Stomach smooth muscle (tissue), 2 donors: ENCODE measurements around the gene COL27A1.
A peak's percentile ranks its signal among the peaks of the same experiment; 100 is the strongest.

ENCODE experiments used
- H3K27ac ChIP-seq: one replicate; pipeline ENCODE4 v1.7.0; 2013; ENCODE audit warnings: mild to moderate bottlenecking, low read length, inconsistent platforms
- H3K27me3 ChIP-seq, 2 donors: one replicate each; pipeline ENCODE4 v1.7.0; 2013; ENCODE audit warnings: low read length in 2 of 2; ENCODE audit not compliant: insufficient read depth in 2 of 2, control insufficient read depth in 1 of 2
- H3K36me3 ChIP-seq, 2 donors: one replicate each; pipeline ENCODE4 v1.7.0; 2013; ENCODE audit warnings: low read length in 2 of 2; ENCODE audit not compliant: control insufficient read depth in 2 of 2, insufficient read depth in 2 of 2
- H3K4me1 ChIP-seq: one replicate; pipeline ENCODE4 v1.7.0; 2013; ENCODE audit warnings: low read length; ENCODE audit not compliant: control insufficient read depth, insufficient read depth
- H3K4me3 ChIP-seq, 2 donors: one replicate each; pipeline ENCODE4 v1.7.0; 2013; ENCODE audit warnings: low read length in 2 of 2
- H3K9ac ChIP-seq, 2 donors: one replicate each; pipeline ENCODE4 v1.7.0; 2013; ENCODE audit warnings: low read length in 2 of 2, mild to moderate bottlenecking in 1 of 2
- H3K9me3 ChIP-seq, 2 donors: one replicate each; pipeline ENCODE4 v1.7.0; 2013; ENCODE audit warnings: low read length in 2 of 2; ENCODE audit not compliant: control insufficient read depth in 2 of 2
- donor health status: healthy.
- donor health status: Pancreatic carcinoma.

COL27A1 gene

GRCh38 chr9:114233491-114234185 lies 78.3 kb downstream of the COL27A1 start:
- H3K27ac ChIP-seq: peak overlapping the region; percentile 11
- H3K9ac ChIP-seq: peak overlapping the region in 1 of 2 donors; percentile 13

GRCh38 chr9:114235033-114235661 lies 79.8 kb downstream of the COL27A1 start:
- H3K27me3 ChIP-seq: no peaks in the 10 kb centered on the region
- H3K9ac ChIP-seq: no peak overlapping the region
- peaks cover 19% of the 10 kb centered on the region for H3K4me1 ChIP-seq
- no peak overlapping the region for H3K27ac ChIP-seq
- H3K9me3 ChIP-seq: no peaks in the 10 kb centered on the region
- peaks cover 0 to 2% of the 10 kb centered on the region in 2 donors for H3K36me3 ChIP-seq
- no peak overlapping the region for H3K4me3 ChIP-seq

More at GRCh38 chr9:114233491-114234185, 78.3 kb downstream of the COL27A1 start:
- H3K9me3 ChIP-seq: no peaks in the 10 kb centered on the region
- no peak overlapping the region for H3K4me3 ChIP-seq
- no peaks in the 10 kb centered on the region for H3K27me3 ChIP-seq
- peaks cover 27% of the 10 kb centered on the region for H3K4me1 ChIP-seq
- peaks cover 0 to 2% of the 10 kb centered on the region in 2 donors for H3K36me3 ChIP-seq

GRCh38 chr9:114236391-114237138 lies 81.2 kb downstream of the COL27A1 start:
- peaks cover under 1 to 2% of the 10 kb centered on the region in 2 donors for H3K36me3 ChIP-seq
- H3K9me3 ChIP-seq: no peaks in the 10 kb centered on the region
- H3K4me1 ChIP-seq: peaks cover 19% of the 10 kb centered on the region
- no peak overlapping the region for H3K9ac ChIP-seq
- H3K27ac ChIP-seq: no peak overlapping the region
- H3K4me3 ChIP-seq: no peak overlapping the region
- no peaks in the 10 kb centered on the region for H3K27me3 ChIP-seq

- Histone ChIP-seq H3K4me1 (peaks cover 19% of the 10 kb centered on the region), H3K4me3 (no peak overlapping the region), H3K9ac (no peak overlapping the region), H3K9me3 (no peaks in the 10 kb centered on the region), H3K36me3 (peaks cover 2 to 3% of the 10 kb centered on the region in 2 donors), H3K27me3 (no peaks in the 10 kb centered on the region), H3K27ac (no peak overlapping the region)
Measured at GRCh38 chr9:114237247-114237646, 81.9 kb downstream of the COL27A1 start.

- Histone ChIP-seq H3K4me3 (no peak overlapping the region), H3K27ac (no peak overlapping the region), H3K36me3 (peaks cover 0 to 3% of the 10 kb centered on the region in 2 donors), H3K27me3 (no peaks in the 10 kb centered on the region), H3K4me1 (peaks cover 19% of the 10 kb centered on the region), H3K9ac (no peak overlapping the region), H3K9me3 (no peaks in the 10 kb centered on the region)
Measured at GRCh38 chr9:114237781-114238180, 82.4 kb downstream of the COL27A1 start.

GRCh38 chr9:114238472-114238871 lies 83.1 kb downstream of the COL27A1 start:
- peaks cover 0 to 3% of the 10 kb centered on the region in 2 donors for H3K36me3 ChIP-seq
- no peak overlapping the region for H3K27ac ChIP-seq
- H3K27me3 ChIP-seq: no peaks in the 10 kb centered on the region
- H3K9ac ChIP-seq: no peak overlapping the region
- peaks cover 15% of the 10 kb centered on the region for H3K4me1 ChIP-seq
- H3K4me3 ChIP-seq: no peak overlapping the region
- H3K9me3 ChIP-seq: no peaks in the 10 kb centered on the region

GRCh38 chr9:114238891-114239875 lies 83.8 kb downstream of the COL27A1 start:
- peaks cover 0 to 3% of the 10 kb centered on the region in 2 donors for H3K36me3 ChIP-seq
- H3K27me3 ChIP-seq: no peaks in the 10 kb centered on the region
- H3K9ac ChIP-seq: no peak overlapping the region
- peaks cover 8% of the 10 kb centered on the region for H3K4me1 ChIP-seq
- no peak overlapping the region for H3K27ac ChIP-seq
- H3K4me3 ChIP-seq: no peak overlapping the region
- H3K9me3 ChIP-seq: no peaks in the 10 kb centered on the region

GRCh38 chr9:114240216-114240615 lies 84.9 kb downstream of the COL27A1 start:
- no peak overlapping the region for H3K27ac ChIP-seq
- H3K4me3 ChIP-seq: no peak overlapping the region
- H3K36me3 ChIP-seq: peaks cover 0 to 3% of the 10 kb centered on the region in 2 donors
- H3K27me3 ChIP-seq: no peaks in the 10 kb centered on the region
- peaks cover 5% of the 10 kb centered on the region for H3K4me1 ChIP-seq
- H3K9me3 ChIP-seq: no peaks in the 10 kb centered on the region
- H3K9ac ChIP-seq: no peak overlapping the region

GRCh38 chr9:114240647-114241558 lies 85.6 kb downstream of the COL27A1 start:
- peaks cover 5% of the 10 kb centered on the region for H3K4me1 ChIP-seq
- H3K9me3 ChIP-seq: no peaks in the 10 kb centered on the region
- no peaks in the 10 kb centered on the region for H3K27me3 ChIP-seq
- no peak overlapping the region for H3K27ac ChIP-seq
- no peak overlapping the region for H3K9ac ChIP-seq
- H3K36me3 ChIP-seq: peaks cover 0 to 3% of the 10 kb centered on the region in 2 donors
- no peak overlapping the region for H3K4me3 ChIP-seq
